Panc1 (cell line): Measurements from ENCODE around the gene SH2D3C. TPM values are rescaled to one million over a fixed set of nuclear protein-coding genes. Genes with fewer than 3 reads are reported as not detected.

Experiments used
- ATAC-seq: fragments of 200-7000 bp; cut with Tn5 transposase; 2 replicates; pipeline ENCODE4 v1.9.1; 2020; ENCODE audit warnings: mild to moderate bottlenecking, moderate library complexity
- BruUV-seq: library from RNA; stranded (reverse); fragments of 400-500 nt; replicated peaks from 2 replicates; lab custom pipeline; 2021; lab: Mats Ljungman, UMichigan
- CTCF ChIA-PET: fragments of 300-600 bp; sonication (Branson Sonifier 250); formaldehyde crosslinking; loops from one replicate; lab custom pipeline; 2022; ENCODE audit warnings: antibody characterized with exemption; lab: Charles Lee
- POLR2A ChIA-PET: fragments of 300-600 bp; sonication (Branson Sonifier 250); formaldehyde crosslinking; loops from one replicate; lab custom pipeline; 2022; ENCODE audit warnings: antibody characterized with exemption; lab: Charles Lee
- DNase-seq: peaks from one replicate; pipeline ENCODE4 v3.0.0-alpha.2; 2010; ENCODE audit warnings: low read depth, low spot score
- H3K27ac ChIP-seq: 2 replicates; pipeline ENCODE4 v1.5.1; 2011; ENCODE audit warnings: mild to moderate bottlenecking, low read length, inconsistent platforms
- H3K27me3 ChIP-seq: fragments of 200-500 bp; sonication (Bioruptor generic); 2 replicates; pipeline ENCODE4 v1.6.0; 2014; ENCODE audit warnings: low read length, inconsistent platforms; ENCODE audit not compliant: control insufficient read depth, insufficient read depth
- H3K36me3 ChIP-seq: fragments of 200-500 bp; sonication (Bioruptor generic); 2 replicates; pipeline ENCODE4 v1.5.1; 2014; ENCODE audit warnings: inconsistent platforms, mild to moderate bottlenecking, low read length, moderate library complexity; ENCODE audit not compliant: control insufficient read depth, insufficient read depth
- H3K4me1 ChIP-seq: 2 replicates; pipeline ENCODE4 v1.5.1; 2011; ENCODE audit warnings: inconsistent platforms, mild to moderate bottlenecking, low read length, moderate library complexity; ENCODE audit not compliant: control insufficient read depth, insufficient read depth
- H3K4me3 ChIP-seq, 2 experiments: 2 replicates each; pipeline ENCODE4 v1.5.1; 2011 to 2012; ENCODE audit warnings: low read depth in 2 of 2, low read length in 2 of 2, mild to moderate bottlenecking in 2 of 2, inconsistent platforms in 1 of 2, moderate library complexity in 1 of 2
- H3K9me3 ChIP-seq: fragments of 200-500 bp; sonication (Bioruptor generic); 2 replicates; pipeline ENCODE4 v1.5.1; 2014; ENCODE audit warnings: low read depth, mild to moderate bottlenecking, inconsistent platforms, low read length, moderate library complexity; ENCODE audit not compliant: control insufficient read depth, insufficient read depth
- POLR2AphosphoS5 ChIP-seq: IDR thresholded peaks from 2 replicates; pipeline ENCODE4 v1.6.1; 2012; ENCODE audit warnings: mild to moderate bottlenecking, low read depth, low read length, moderate library complexity
- SIN3A ChIP-seq: IDR thresholded peaks from 2 replicates; pipeline ENCODE4 v1.6.1; 2012; ENCODE audit warnings: low read depth, mild to moderate bottlenecking, low read length, moderate library complexity, borderline replicate concordance; ENCODE audit not compliant: insufficient read depth
- TCF7L2 ChIP-seq: IDR thresholded peaks from 2 replicates; pipeline ENCODE4 v1.6.1; 2011; ENCODE audit warnings: mild to moderate bottlenecking, low read depth, low read length, inconsistent platforms
- in situ Hi-C: cut with HindIII; loops from 2 replicates; pipeline ENCODE4 v1.10.0; 2016; ENCODE audit warnings: low sequenced_read_pairs, low pct_unique_long_range_greater_than_20kb
- intact Hi-C: fragments of 100-400 bp; cut with micrococcal nuclease; formaldehyde crosslinking; loops from one replicate; pipeline ENCODE4 v1.10.0; 2022; ENCODE audit not compliant: unreplicated experiment
- total RNA-seq: library from RNA; stranded (reverse); gene quantifications from one replicate; pipeline ENCODE4 v1.2.1, GENCODE V29; 2021; ENCODE audit not compliant: unreplicated experiment
- TF ChIP-seq, protein P1 (sequence below): fragments of 450-650 bp; IDR thresholded peaks from 2 replicates; pipeline ENCODE4 v1.5.1; 2017; ENCODE audit warnings: mild to moderate bottlenecking
- TF ChIP-seq, protein P2 (sequence below), 2 experiments: IDR thresholded peaks; 2 replicates each; pipeline ENCODE4 v1.6.1; 2011 to 2012; ENCODE audit warnings: low read depth in 2 of 2, control low read depth in 1 of 2, low read length in 1 of 2, mild to moderate bottlenecking in 1 of 2, moderate library complexity in 1 of 2; ENCODE audit not compliant: insufficient read depth in 1 of 2

Gene SH2D3C
- total RNA-seq, 1 experiment from 2014 or later: 0.49 TPM

- CTCF ChIA-PET: no interaction called here
- BruUV-seq: no TSS peak
- Histone ChIP-seq H3K9me3 (no peaks in the 10 kb centered on the region), H3K27me3 (no peaks in the 10 kb centered on the region), H3K4me1 (peaks cover 8% of the 10 kb centered on the region), H3K27ac (no peak overlapping the region), H3K36me3 (peaks cover 21% of the 10 kb centered on the region), H3K4me3 (no peak overlapping the region)
- intact Hi-C loops: no loop called here
- POLR2A ChIA-PET: no interaction called here
- TF ChIP-seq POLR2AphosphoS5: no peak
- no peak for TF ChIP-seq TCF7L2
- TF ChIP-seq, protein P1, sequence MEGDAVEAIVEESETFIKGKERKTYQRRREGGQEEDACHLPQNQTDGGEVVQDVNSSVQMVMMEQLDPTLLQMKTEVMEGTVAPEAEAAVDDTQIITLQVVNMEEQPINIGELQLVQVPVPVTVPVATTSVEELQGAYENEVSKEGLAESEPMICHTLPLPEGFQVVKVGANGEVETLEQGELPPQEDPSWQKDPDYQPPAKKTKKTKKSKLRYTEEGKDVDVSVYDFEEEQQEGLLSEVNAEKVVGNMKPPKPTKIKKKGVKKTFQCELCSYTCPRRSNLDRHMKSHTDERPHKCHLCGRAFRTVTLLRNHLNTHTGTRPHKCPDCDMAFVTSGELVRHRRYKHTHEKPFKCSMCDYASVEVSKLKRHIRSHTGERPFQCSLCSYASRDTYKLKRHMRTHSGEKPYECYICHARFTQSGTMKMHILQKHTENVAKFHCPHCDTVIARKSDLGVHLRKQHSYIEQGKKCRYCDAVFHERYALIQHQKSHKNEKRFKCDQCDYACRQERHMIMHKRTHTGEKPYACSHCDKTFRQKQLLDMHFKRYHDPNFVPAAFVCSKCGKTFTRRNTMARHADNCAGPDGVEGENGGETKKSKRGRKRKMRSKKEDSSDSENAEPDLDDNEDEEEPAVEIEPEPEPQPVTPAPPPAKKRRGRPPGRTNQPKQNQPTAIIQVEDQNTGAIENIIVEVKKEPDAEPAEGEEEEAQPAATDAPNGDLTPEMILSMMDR: no peak
- no peak for TF ChIP-seq SIN3A
- TF ChIP-seq, protein P2, sequence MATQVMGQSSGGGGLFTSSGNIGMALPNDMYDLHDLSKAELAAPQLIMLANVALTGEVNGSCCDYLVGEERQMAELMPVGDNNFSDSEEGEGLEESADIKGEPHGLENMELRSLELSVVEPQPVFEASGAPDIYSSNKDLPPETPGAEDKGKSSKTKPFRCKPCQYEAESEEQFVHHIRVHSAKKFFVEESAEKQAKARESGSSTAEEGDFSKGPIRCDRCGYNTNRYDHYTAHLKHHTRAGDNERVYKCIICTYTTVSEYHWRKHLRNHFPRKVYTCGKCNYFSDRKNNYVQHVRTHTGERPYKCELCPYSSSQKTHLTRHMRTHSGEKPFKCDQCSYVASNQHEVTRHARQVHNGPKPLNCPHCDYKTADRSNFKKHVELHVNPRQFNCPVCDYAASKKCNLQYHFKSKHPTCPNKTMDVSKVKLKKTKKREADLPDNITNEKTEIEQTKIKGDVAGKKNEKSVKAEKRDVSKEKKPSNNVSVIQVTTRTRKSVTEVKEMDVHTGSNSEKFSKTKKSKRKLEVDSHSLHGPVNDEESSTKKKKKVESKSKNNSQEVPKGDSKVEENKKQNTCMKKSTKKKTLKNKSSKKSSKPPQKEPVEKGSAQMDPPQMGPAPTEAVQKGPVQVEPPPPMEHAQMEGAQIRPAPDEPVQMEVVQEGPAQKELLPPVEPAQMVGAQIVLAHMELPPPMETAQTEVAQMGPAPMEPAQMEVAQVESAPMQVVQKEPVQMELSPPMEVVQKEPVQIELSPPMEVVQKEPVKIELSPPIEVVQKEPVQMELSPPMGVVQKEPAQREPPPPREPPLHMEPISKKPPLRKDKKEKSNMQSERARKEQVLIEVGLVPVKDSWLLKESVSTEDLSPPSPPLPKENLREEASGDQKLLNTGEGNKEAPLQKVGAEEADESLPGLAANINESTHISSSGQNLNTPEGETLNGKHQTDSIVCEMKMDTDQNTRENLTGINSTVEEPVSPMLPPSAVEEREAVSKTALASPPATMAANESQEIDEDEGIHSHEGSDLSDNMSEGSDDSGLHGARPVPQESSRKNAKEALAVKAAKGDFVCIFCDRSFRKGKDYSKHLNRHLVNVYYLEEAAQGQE (IDR thresholded peaks at IDR 0.05; ENCODE audit: insufficient read depth in 1 of 2, low read depth in 2 of 2, low read length in 1 of 2): no peak
- in situ Hi-C loops: no loop called here
- no peak for ATAC-seq
- no peak for DNase-seq
Observed at GRCh38 chr9:127788337-127789011, 10.0 kb upstream of the SH2D3C start.

GRCh38 chr9:127786773-127787104, 8.3 kb upstream of the SH2D3C start:
- Histone ChIP-seq H3K27me3 (no peaks in the 10 kb centered on the region), H3K36me3 (peaks cover 19% of the 10 kb centered on the region), H3K9me3 (no peaks in the 10 kb centered on the region), H3K4me1 (peaks cover 8% of the 10 kb centered on the region), H3K27ac (peak overlapping the region; percentile 83), H3K4me3 (peak overlapping the region; percentile 76 to 88)
- intact Hi-C loops (no loop called here), in situ Hi-C loops (no loop called here)
- ChIA-PET CTCF (no interaction called here), POLR2A (no interaction called here)
- TF ChIP-seq, protein P1: peak; percentile 56
- no peak for TF ChIP-seq TCF7L2
- TF ChIP-seq, protein P2 (IDR thresholded peaks at IDR 0.05; ENCODE audit: insufficient read depth in 1 of 2, low read depth in 2 of 2, low read length in 1 of 2): no peak
- TF ChIP-seq SIN3A: no peak
- ATAC-seq: no peak
- DNase-seq: no peak
- BruUV-seq: no TSS peak
